ENCODE measurements around the gene CDH4.

Gene CDH4

GRCh38 chr20:61595216-61595615 is 343.2 kb downstream of the CDH4 start:
- WGBS (ENCODE audit: extremely low coverage, insufficient coverage, low lambda C conversion rate) = no CpG with 5 or more reads among the region's 13 CpGs

GRCh38 chr20:61596687-61597330 is 344.7 kb downstream of the CDH4 start:
- H3K4me1 ChIP-seq (ENCODE audit: control insufficient read depth, low read depth, low read length) = no peaks in the 10 kb centered on the region
- no peak for DNase-seq
- no peaks in the 10 kb centered on the region for H3K27me3 ChIP-seq (ENCODE audit: insufficient read depth, low read length, poor library complexity)
- H4K5ac ChIP-seq (ENCODE audit: low read length) = no peak overlapping the region
- WGBS (ENCODE audit: extremely low coverage, insufficient coverage, low lambda C conversion rate) = no CpG with 5 or more reads among the region's 8 CpGs
- H3K79me1 ChIP-seq (ENCODE audit: low read length) = no peaks in the 10 kb centered on the region
- H2BK120ac ChIP-seq (ENCODE audit: low read depth, low read length) = no peak overlapping the region
- no peak overlapping the region for H3K4me2 ChIP-seq (ENCODE audit: low read length)
- no peak overlapping the region for H3K23ac ChIP-seq (ENCODE audit: low read length)
- H3K56ac ChIP-seq (ENCODE audit: low read length) = no peak overlapping the region
- no peak overlapping the region for H2BK5ac ChIP-seq (ENCODE audit: low read length)
- H3K4me3 ChIP-seq (ENCODE audit: low read length) = no peak overlapping the region
- H2AK5ac ChIP-seq (ENCODE audit: low read length) = no peak overlapping the region
- H3K79me2 ChIP-seq (ENCODE audit: control insufficient read depth, insufficient read depth, low read length) = no peaks in the 10 kb centered on the region
- no peak overlapping the region for H3K9ac ChIP-seq (ENCODE audit: low read length)
- no peak overlapping the region for H2BK15ac ChIP-seq (replicated peaks; ENCODE audit: low read depth)
- no peaks in the 10 kb centered on the region for H3K36me3 ChIP-seq (ENCODE audit: control insufficient read depth, insufficient read depth, low read length)
- H4K8ac ChIP-seq (ENCODE audit: low read depth, low read length) = no peak overlapping the region
- H3K4ac ChIP-seq (ENCODE audit: low read depth, low read length) = no peak overlapping the region
- no peak overlapping the region for H3K27ac ChIP-seq (ENCODE audit: low read depth, low read length)
- no peak overlapping the region for H3K18ac ChIP-seq (ENCODE audit: low read length)

More at GRCh38 chr20:61595216-61595615, 343.2 kb downstream of the CDH4 start:
- Histone ChIP-seq H3K27me3 (ENCODE audit: insufficient read depth, low read length, poor library complexity) (no peaks in the 10 kb centered on the region), H3K4me2 (ENCODE audit: low read length) (no peak overlapping the region), H3K36me3 (ENCODE audit: control insufficient read depth, insufficient read depth, low read length) (no peaks in the 10 kb centered on the region), H3K9ac (ENCODE audit: low read length) (no peak overlapping the region), H2BK15ac (replicated peaks; ENCODE audit: low read depth) (no peak overlapping the region), H3K4me3 (ENCODE audit: low read length) (no peak overlapping the region), H2BK120ac (ENCODE audit: low read depth, low read length) (no peak overlapping the region), H3K4ac (ENCODE audit: low read depth, low read length) (no peak overlapping the region), H3K79me1 (ENCODE audit: low read length) (no peaks in the 10 kb centered on the region), H2AK5ac (ENCODE audit: low read length) (no peak overlapping the region), H3K56ac (ENCODE audit: low read length) (no peak overlapping the region), H3K18ac (ENCODE audit: low read length) (no peak overlapping the region), H4K8ac (ENCODE audit: low read depth, low read length) (no peak overlapping the region), H4K5ac (ENCODE audit: low read length) (no peak overlapping the region), H3K23ac (ENCODE audit: low read length) (no peak overlapping the region), H3K4me1 (ENCODE audit: control insufficient read depth, low read depth, low read length) (no peaks in the 10 kb centered on the region), H3K27ac (ENCODE audit: low read depth, low read length) (no peak overlapping the region), H3K79me2 (ENCODE audit: control insufficient read depth, insufficient read depth, low read length) (no peaks in the 10 kb centered on the region), H2BK5ac (ENCODE audit: low read length) (no peak overlapping the region)
- DNase-seq = no peak

- Histone ChIP-seq H3K36me3 (ENCODE audit: control insufficient read depth, insufficient read depth, low read length) (no peaks in the 10 kb centered on the region), H4K5ac (ENCODE audit: low read length) (no peak overlapping the region), H3K79me1 (ENCODE audit: low read length) (no peaks in the 10 kb centered on the region), H3K18ac (ENCODE audit: low read length) (no peak overlapping the region), H3K79me2 (ENCODE audit: control insufficient read depth, insufficient read depth, low read length) (no peaks in the 10 kb centered on the region), H3K9ac (ENCODE audit: low read length) (no peak overlapping the region), H3K4me3 (ENCODE audit: low read length) (no peak overlapping the region), H3K23ac (ENCODE audit: low read length) (no peak overlapping the region), H2BK120ac (ENCODE audit: low read depth, low read length) (no peak overlapping the region), H2AK5ac (ENCODE audit: low read length) (no peak overlapping the region), H2BK15ac (replicated peaks; ENCODE audit: low read depth) (no peak overlapping the region), H3K4me1 (ENCODE audit: control insufficient read depth, low read depth, low read length) (no peaks in the 10 kb centered on the region), H3K56ac (ENCODE audit: low read length) (no peak overlapping the region), H3K4me2 (ENCODE audit: low read length) (no peak overlapping the region), H3K27me3 (ENCODE audit: insufficient read depth, low read length, poor library complexity) (no peaks in the 10 kb centered on the region), H2BK5ac (ENCODE audit: low read length) (no peak overlapping the region), H3K4ac (ENCODE audit: low read depth, low read length) (no peak overlapping the region), H4K8ac (ENCODE audit: low read depth, low read length) (no peak overlapping the region), H3K27ac (ENCODE audit: low read depth, low read length) (no peak overlapping the region)
- DNase-seq = no peak
- WGBS (ENCODE audit: extremely low coverage, insufficient coverage, low lambda C conversion rate) = no CpG with 5 or more reads among the region's 7 CpGs
Measured at GRCh38 chr20:61597996-61598395, 345.9 kb downstream of the CDH4 start.

GRCh38 chr20:61598586-61598985 is 346.5 kb downstream of the CDH4 start:
- Histone ChIP-seq H3K9ac (ENCODE audit: low read length) (no peak overlapping the region), H3K79me2 (ENCODE audit: control insufficient read depth, insufficient read depth, low read length) (no peaks in the 10 kb centered on the region), H4K8ac (ENCODE audit: low read depth, low read length) (no peak overlapping the region), H2BK15ac (replicated peaks; ENCODE audit: low read depth) (no peak overlapping the region), H3K79me1 (ENCODE audit: low read length) (no peaks in the 10 kb centered on the region), H2BK5ac (ENCODE audit: low read length) (no peak overlapping the region), H3K36me3 (ENCODE audit: control insufficient read depth, insufficient read depth, low read length) (no peaks in the 10 kb centered on the region), H2BK120ac (ENCODE audit: low read depth, low read length) (no peak overlapping the region), H3K4ac (ENCODE audit: low read depth, low read length) (no peak overlapping the region), H3K23ac (ENCODE audit: low read length) (no peak overlapping the region), H3K27ac (ENCODE audit: low read depth, low read length) (no peak overlapping the region), H3K4me1 (ENCODE audit: control insufficient read depth, low read depth, low read length) (no peaks in the 10 kb centered on the region), H3K4me3 (ENCODE audit: low read length) (no peak overlapping the region), H2AK5ac (ENCODE audit: low read length) (no peak overlapping the region), H3K4me2 (ENCODE audit: low read length) (no peak overlapping the region), H3K27me3 (ENCODE audit: insufficient read depth, low read length, poor library complexity) (no peaks in the 10 kb centered on the region), H3K18ac (ENCODE audit: low read length) (no peak overlapping the region), H3K56ac (ENCODE audit: low read length) (no peak overlapping the region), H4K5ac (ENCODE audit: low read length) (no peak overlapping the region)
- DNase-seq = no peak
- no CpG with 5 or more reads among the region's 21 CpGs for WGBS (ENCODE audit: extremely low coverage, insufficient coverage, low lambda C conversion rate)

- H3K4me3 ChIP-seq (ENCODE audit: low read length) = no peak overlapping the region
- no peaks in the 10 kb centered on the region for H3K27me3 ChIP-seq (ENCODE audit: insufficient read depth, low read length, poor library complexity)
- no peaks in the 10 kb centered on the region for H3K4me1 ChIP-seq (ENCODE audit: control insufficient read depth, low read depth, low read length)
- H3K4ac ChIP-seq (ENCODE audit: low read depth, low read length) = no peak overlapping the region
- H3K56ac ChIP-seq (ENCODE audit: low read length) = no peak overlapping the region
- H2BK120ac ChIP-seq (ENCODE audit: low read depth, low read length) = no peak overlapping the region
- no peak overlapping the region for H3K27ac ChIP-seq (ENCODE audit: low read depth, low read length)
- no peak overlapping the region for H2BK5ac ChIP-seq (ENCODE audit: low read length)
- H4K8ac ChIP-seq (ENCODE audit: low read depth, low read length) = no peak overlapping the region
- no peak overlapping the region for H3K4me2 ChIP-seq (ENCODE audit: low read length)
- no peak overlapping the region for H3K9ac ChIP-seq (ENCODE audit: low read length)
- no peak overlapping the region for H3K23ac ChIP-seq (ENCODE audit: low read length)
- DNase-seq = no peak
- no peak overlapping the region for H2AK5ac ChIP-seq (ENCODE audit: low read length)
- H3K36me3 ChIP-seq (ENCODE audit: control insufficient read depth, insufficient read depth, low read length) = no peaks in the 10 kb centered on the region
- no peaks in the 10 kb centered on the region for H3K79me2 ChIP-seq (ENCODE audit: control insufficient read depth, insufficient read depth, low read length)
- H4K5ac ChIP-seq (ENCODE audit: low read length) = no peak overlapping the region
- no peak overlapping the region for H2BK15ac ChIP-seq (replicated peaks; ENCODE audit: low read depth)
- H3K79me1 ChIP-seq (ENCODE audit: low read length) = no peaks in the 10 kb centered on the region
- no CpG with 5 or more reads among the region's 12 CpGs for WGBS (ENCODE audit: extremely low coverage, insufficient coverage, low lambda C conversion rate)
- no peak overlapping the region for H3K18ac ChIP-seq (ENCODE audit: low read length)
Measured at GRCh38 chr20:61599061-61599531, 347.0 kb downstream of the CDH4 start.

- H2BK15ac ChIP-seq (replicated peaks; ENCODE audit: low read depth) = no peak overlapping the region
- H3K36me3 ChIP-seq (ENCODE audit: control insufficient read depth, insufficient read depth, low read length) = no peaks in the 10 kb centered on the region
- H3K56ac ChIP-seq (ENCODE audit: low read length) = no peak overlapping the region
- no peaks in the 10 kb centered on the region for H3K27me3 ChIP-seq (ENCODE audit: insufficient read depth, low read length, poor library complexity)
- no peak for DNase-seq
- H3K18ac ChIP-seq (ENCODE audit: low read length) = no peak overlapping the region
- no peaks in the 10 kb centered on the region for H3K4me1 ChIP-seq (ENCODE audit: control insufficient read depth, low read depth, low read length)
- no peak overlapping the region for H3K4me3 ChIP-seq (ENCODE audit: low read length)
- no peak overlapping the region for H4K5ac ChIP-seq (ENCODE audit: low read length)
- H3K79me1 ChIP-seq (ENCODE audit: low read length) = no peaks in the 10 kb centered on the region
- H3K4ac ChIP-seq (ENCODE audit: low read depth, low read length) = no peak overlapping the region
- no peak overlapping the region for H2BK120ac ChIP-seq (ENCODE audit: low read depth, low read length)
- no peak overlapping the region for H4K8ac ChIP-seq (ENCODE audit: low read depth, low read length)
- H2BK5ac ChIP-seq (ENCODE audit: low read length) = no peak overlapping the region
- H3K23ac ChIP-seq (ENCODE audit: low read length) = no peak overlapping the region
- H3K4me2 ChIP-seq (ENCODE audit: low read length) = no peak overlapping the region
- no peak overlapping the region for H2AK5ac ChIP-seq (ENCODE audit: low read length)
- no peak overlapping the region for H3K27ac ChIP-seq (ENCODE audit: low read depth, low read length)
- WGBS (ENCODE audit: extremely low coverage, insufficient coverage, low lambda C conversion rate) = no CpG with 5 or more reads among the region's 18 CpGs
- no peaks in the 10 kb centered on the region for H3K79me2 ChIP-seq (ENCODE audit: control insufficient read depth, insufficient read depth, low read length)
- H3K9ac ChIP-seq (ENCODE audit: low read length) = no peak overlapping the region
Measured at GRCh38 chr20:61599541-61599992, 347.5 kb downstream of the CDH4 start.

Measured in mesendoderm (in vitro differentiated cells).